ENCODE results near the gene CDC42EP2. TPM values are rescaled to one million over a fixed set of nuclear protein-coding genes. Genes with fewer than 3 reads are reported as not detected.

The CDC42EP2 gene
- polyA plus RNA-seq, 1 donor (not counting 4 experiments of a cell fraction or from before 2014, with no cell fraction given), result 6.1 TPM

GRCh38 chr11:65274735-65275682 is 39.7 kb upstream of the CDC42EP2 start:
- H3K9me1 ChIP-seq (ENCODE audit: control insufficient read depth, extremely low read depth, insufficient read depth, low read length), result no peaks in the 10 kb centered on the region
- H3K9ac ChIP-seq (ENCODE audit: control insufficient read depth, extremely low read depth, insufficient read depth, low read length), result no peak overlapping the region
- no peak overlapping the region for H3K4me2 ChIP-seq (ENCODE audit: control insufficient read depth, extremely low read depth, insufficient read depth, low read depth, low read length)
- no peaks in the 10 kb centered on the region for H3K9me3 ChIP-seq (ENCODE audit: control insufficient read depth, low read depth, low read length)
- H3K36me3 ChIP-seq (ENCODE audit: control insufficient read depth in 2 of 2, extremely low read depth in 1 of 2, insufficient read depth in 2 of 2, low read length in 2 of 2), result peaks cover 5 to 9% of the 10 kb centered on the region in 2 experiments
- no peak overlapping the region for H3K4me3 ChIP-seq (ENCODE audit: control insufficient read depth in 2 of 3, extremely low read depth in 1 of 3, insufficient read depth in 2 of 3, low read depth in 1 of 3, low read length in 3 of 3)
- TF ChIP-seq CTCF (optimal IDR thresholded peaks at IDR 0.05 in 1 of 3, IDR thresholded peaks at IDR 0.05 in 1 of 3, conservative IDR thresholded peaks at IDR 0.05 in 1 of 3; ENCODE audit: extremely low read depth in 1 of 3, insufficient read depth in 2 of 3, low read length in 3 of 3), result peak; percentile 64 to 81 (median 71)
- TF ChIP-seq EZH2 (IDR thresholded peaks at IDR 0.05; ENCODE audit: low read length), result no peak
- peaks cover 20% of the 10 kb centered on the region for H3K4me1 ChIP-seq (ENCODE audit: control insufficient read depth, extremely low read depth, insufficient read depth, low read length)
- H3K27ac ChIP-seq (ENCODE audit: control insufficient read depth, insufficient read depth, low read length), result no peak overlapping the region
- no peak for FAIRE-seq
- no peak for DNase-seq (ENCODE audit: low read depth, low spot score)
- no peak overlapping the region for H2AFZ ChIP-seq (ENCODE audit: control insufficient read depth, low read length)
- H4K20me1 ChIP-seq (ENCODE audit: control insufficient read depth, extremely low read depth, insufficient read depth, low read length), result no peaks in the 10 kb centered on the region
- dilution Hi-C loops (cut with MboI; ENCODE audit: extremely low pct_ligation_motif_present, low sequenced_read_pairs), result no loop called here
- no peaks in the 10 kb centered on the region for H3K79me2 ChIP-seq (ENCODE audit: control insufficient read depth, insufficient read depth, low read length)
- no peaks in the 10 kb centered on the region for H3K27me3 ChIP-seq (ENCODE audit: control insufficient read depth, extremely low read depth, insufficient read depth, low read length)

DNA sequence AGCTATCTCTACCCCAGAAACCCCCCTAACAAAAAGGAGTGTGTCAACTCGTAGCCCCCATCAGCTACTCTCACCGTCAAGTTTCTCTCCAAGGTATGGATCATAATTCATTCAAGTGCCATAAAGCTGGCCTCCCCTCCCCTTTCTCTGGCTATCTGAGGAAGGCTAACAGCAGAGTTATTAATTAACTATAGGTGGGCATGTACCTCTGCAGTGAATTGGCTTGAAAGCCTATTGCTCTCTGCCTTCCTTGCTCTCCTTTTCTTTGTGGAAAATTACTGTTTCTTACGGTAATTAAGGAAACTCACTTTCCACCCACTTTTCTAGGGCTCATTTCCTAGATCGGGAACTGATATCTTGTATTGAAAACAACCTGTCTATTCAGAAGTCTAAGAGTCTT is 38.8 kb upstream of the CDC42EP2 start:
- H3K9ac ChIP-seq (ENCODE audit: control insufficient read depth, extremely low read depth, insufficient read depth, low read length), result no peak overlapping the region
- peaks cover 27% of the 10 kb centered on the region for H3K4me1 ChIP-seq (ENCODE audit: control insufficient read depth, extremely low read depth, insufficient read depth, low read length)
- peaks cover 1 to 14% of the 10 kb centered on the region in 2 experiments for H3K36me3 ChIP-seq (ENCODE audit: control insufficient read depth in 2 of 2, extremely low read depth in 1 of 2, insufficient read depth in 2 of 2, low read length in 2 of 2)
- TF ChIP-seq CTCF (optimal IDR thresholded peaks at IDR 0.05 in 1 of 3, IDR thresholded peaks at IDR 0.05 in 1 of 3, conservative IDR thresholded peaks at IDR 0.05 in 1 of 3; ENCODE audit: extremely low read depth in 1 of 3, insufficient read depth in 2 of 3, low read length in 3 of 3) (no peak), EZH2 (IDR thresholded peaks at IDR 0.05; ENCODE audit: low read length) (no peak)
- no peaks in the 10 kb centered on the region for H3K79me2 ChIP-seq (ENCODE audit: control insufficient read depth, insufficient read depth, low read length)
- H3K9me3 ChIP-seq (ENCODE audit: control insufficient read depth, low read depth, low read length), result no peaks in the 10 kb centered on the region
- H2AFZ ChIP-seq (ENCODE audit: control insufficient read depth, low read length), result no peak overlapping the region
- no peak overlapping the region for H3K4me3 ChIP-seq (ENCODE audit: control insufficient read depth in 2 of 3, extremely low read depth in 1 of 3, insufficient read depth in 2 of 3, low read depth in 1 of 3, low read length in 3 of 3)
- no peak for FAIRE-seq
- H3K27ac ChIP-seq (ENCODE audit: control insufficient read depth, insufficient read depth, low read length), result no peak overlapping the region
- H3K9me1 ChIP-seq (ENCODE audit: control insufficient read depth, extremely low read depth, insufficient read depth, low read length), result no peaks in the 10 kb centered on the region
- H4K20me1 ChIP-seq (ENCODE audit: control insufficient read depth, extremely low read depth, insufficient read depth, low read length), result no peaks in the 10 kb centered on the region
- H3K4me2 ChIP-seq (ENCODE audit: control insufficient read depth, extremely low read depth, insufficient read depth, low read depth, low read length), result no peak overlapping the region
- dilution Hi-C loops (cut with MboI; ENCODE audit: extremely low pct_ligation_motif_present, low sequenced_read_pairs), result no loop called here
- DNase-seq (ENCODE audit: low read depth, low spot score), result no peak
- no peaks in the 10 kb centered on the region for H3K27me3 ChIP-seq (ENCODE audit: control insufficient read depth, extremely low read depth, insufficient read depth, low read length)

Data from keratinocyte (primary cell).